Retinal pigment epithelial cell (primary cell): Measurements from ENCODE around the gene CHID1.

Experiments used
- DNase-seq: peaks from one replicate; pipeline ENCODE4 v3.0.0-alpha.2; 2010; ENCODE audit warnings: low read depth
- H3K4me3 ChIP-seq: 2 replicates; pipeline ENCODE4 v1.5.1; 2011; ENCODE audit warnings: mild to moderate bottlenecking, low read length, control low read depth, moderate library complexity
- TF ChIP-seq, protein P1 (sequence below): conservative IDR thresholded peaks from 2 replicates; pipeline ENCODE4 v1.5.1; 2011; ENCODE audit warnings: low read depth, low read length, control low read depth, inconsistent platforms

Gene CHID1

DNA sequence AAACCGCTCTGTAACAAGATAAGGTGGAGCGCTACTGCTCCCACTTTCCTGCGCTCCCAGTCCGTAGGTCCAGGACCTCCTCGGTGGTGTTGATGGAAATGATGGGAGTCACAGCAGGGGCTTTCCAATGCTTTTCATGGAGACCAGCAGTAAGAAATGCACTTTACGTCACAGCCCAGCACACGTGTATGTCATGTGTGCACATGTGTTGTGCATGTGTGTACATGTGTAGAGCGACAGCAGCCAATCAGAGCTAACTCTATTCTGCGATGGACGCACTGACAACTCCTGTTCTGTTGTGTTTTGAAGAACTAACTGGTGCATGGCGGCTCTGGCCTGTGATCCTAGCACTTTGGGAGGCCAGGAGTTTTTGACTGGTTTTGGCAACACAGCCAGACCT is 1.2 kb downstream of the CHID1 start:
- TF ChIP-seq, protein P1, sequence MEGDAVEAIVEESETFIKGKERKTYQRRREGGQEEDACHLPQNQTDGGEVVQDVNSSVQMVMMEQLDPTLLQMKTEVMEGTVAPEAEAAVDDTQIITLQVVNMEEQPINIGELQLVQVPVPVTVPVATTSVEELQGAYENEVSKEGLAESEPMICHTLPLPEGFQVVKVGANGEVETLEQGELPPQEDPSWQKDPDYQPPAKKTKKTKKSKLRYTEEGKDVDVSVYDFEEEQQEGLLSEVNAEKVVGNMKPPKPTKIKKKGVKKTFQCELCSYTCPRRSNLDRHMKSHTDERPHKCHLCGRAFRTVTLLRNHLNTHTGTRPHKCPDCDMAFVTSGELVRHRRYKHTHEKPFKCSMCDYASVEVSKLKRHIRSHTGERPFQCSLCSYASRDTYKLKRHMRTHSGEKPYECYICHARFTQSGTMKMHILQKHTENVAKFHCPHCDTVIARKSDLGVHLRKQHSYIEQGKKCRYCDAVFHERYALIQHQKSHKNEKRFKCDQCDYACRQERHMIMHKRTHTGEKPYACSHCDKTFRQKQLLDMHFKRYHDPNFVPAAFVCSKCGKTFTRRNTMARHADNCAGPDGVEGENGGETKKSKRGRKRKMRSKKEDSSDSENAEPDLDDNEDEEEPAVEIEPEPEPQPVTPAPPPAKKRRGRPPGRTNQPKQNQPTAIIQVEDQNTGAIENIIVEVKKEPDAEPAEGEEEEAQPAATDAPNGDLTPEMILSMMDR: no peak
- H3K4me3 ChIP-seq: no peak overlapping the region
- DNase-seq: no peak

DNA sequence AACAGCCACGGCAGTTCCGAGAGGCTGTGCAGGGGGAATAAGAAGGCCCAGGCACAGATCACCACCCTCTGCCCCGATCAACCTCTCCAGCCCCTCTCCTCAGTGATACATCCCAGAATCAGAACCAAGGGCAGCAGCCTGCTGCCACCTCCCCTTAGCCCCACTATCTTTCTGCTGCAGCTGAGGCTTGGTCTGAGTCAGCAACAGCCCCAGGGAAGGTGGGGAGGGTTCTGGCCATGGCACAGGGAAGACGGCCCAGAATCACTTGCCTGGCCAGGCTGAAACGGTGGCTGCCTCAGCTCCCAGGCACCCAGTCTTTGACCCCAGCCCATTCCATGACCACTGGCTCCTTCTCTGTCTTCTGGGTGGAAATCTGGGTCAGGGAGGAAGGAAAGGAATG is 2.3 kb downstream of the CHID1 start:
- TF ChIP-seq, protein P1: no peak
- DNase-seq: no peak
- no peak overlapping the region for H3K4me3 ChIP-seq

DNA sequence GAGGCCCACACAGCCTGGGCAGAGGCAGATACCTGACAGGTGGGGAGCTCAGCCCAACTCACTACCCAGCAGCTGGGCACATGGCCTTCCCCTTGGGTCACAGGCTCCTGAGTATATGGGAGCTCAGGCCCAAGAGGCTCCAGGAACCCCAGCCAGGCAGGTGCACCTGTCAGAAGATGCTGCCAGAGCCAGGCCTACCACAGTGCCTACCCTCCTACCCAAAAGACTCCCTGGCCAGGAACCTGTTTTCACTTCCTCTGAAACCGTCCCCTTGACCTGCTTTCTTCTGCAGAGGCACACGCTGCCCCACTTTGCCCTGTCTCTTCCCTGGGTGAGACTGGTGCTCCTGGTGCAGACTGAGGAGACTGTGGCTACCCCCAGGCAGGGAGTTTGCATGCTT is 2.9 kb downstream of the CHID1 start:
- DNase-seq: no peak

DNA sequence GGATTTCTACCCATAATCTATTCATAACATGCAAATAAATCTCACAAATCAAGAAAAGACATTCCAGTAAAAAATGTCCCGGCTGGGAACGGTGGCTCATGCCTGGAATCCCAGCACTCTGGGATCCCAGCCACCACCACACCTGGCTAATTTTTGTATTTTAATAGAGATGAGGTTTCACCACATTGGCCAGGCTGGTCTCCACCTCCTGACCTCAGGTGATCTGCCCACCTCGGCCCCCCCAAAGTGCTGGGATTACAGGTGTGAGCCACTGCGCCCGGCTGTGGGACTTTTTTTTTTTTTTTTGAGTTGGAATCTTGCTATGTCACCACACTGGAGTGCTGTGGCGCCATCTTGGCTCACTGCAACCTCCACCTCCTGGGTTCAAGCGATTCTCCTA is 4.7 kb downstream of the CHID1 start:
- TF ChIP-seq, protein P1: no peak
- H3K4me3 ChIP-seq: no peak overlapping the region
- DNase-seq: no peak

More for the DNA sequence above, 2.9 kb downstream of the CHID1 start:
- TF ChIP-seq, protein P1: no peak
- no peak overlapping the region for H3K4me3 ChIP-seq

DNA sequence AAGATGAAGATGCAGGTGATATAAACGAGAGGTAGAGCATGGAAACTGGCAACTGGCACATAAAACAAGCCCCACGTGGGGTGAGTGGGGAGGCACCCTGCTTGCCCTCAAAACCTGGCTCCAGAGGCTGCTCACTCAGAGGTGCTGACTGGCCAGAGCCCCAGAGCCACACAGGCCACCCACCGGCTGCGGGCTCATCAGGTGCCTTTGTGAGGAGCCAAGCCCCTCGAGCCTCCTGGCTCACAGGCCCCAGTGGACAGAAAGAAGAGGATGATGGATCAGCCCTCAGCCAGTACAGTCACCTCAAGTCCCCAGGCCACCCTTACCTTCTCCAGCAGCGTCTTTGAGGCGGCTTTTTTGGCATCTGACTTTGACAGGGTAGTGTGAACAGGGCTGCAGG is 6.2 kb downstream of the CHID1 start:
- TF ChIP-seq, protein P1: no peak

DNA sequence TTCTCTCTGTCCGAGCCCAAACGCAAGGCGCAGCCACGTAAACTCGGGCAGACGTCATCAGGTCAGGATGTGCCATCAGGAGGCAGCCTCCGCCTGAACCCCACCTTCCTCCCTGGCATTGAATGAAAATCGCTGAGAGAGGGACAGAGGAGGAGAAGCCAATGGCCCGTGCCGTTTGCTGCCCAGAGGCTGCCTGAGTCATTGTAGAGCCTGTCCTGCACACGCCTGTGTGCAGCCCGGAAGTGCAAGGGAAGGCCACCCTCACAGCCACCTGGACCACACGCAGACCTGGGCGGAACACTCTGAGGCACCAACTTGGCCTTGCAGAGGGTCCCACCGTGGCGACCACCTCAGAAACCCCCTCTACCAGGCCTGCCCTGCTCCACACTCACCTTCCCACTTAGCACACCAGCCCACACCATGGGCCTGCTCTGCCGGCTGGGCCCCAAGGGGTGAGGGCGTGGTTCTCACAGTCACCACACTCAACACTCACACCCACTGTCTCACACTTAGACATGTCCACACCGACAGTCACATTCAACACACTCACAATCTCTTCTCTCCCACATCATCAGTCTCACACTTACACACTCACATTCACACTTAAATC is 9.1 kb downstream of the CHID1 start:
- no peak overlapping the region for H3K4me3 ChIP-seq
- TF ChIP-seq, protein P1: no peak
- DNase-seq: no peak

More for the DNA sequence above, 6.2 kb downstream of the CHID1 start:
- no peak for DNase-seq
- H3K4me3 ChIP-seq: no peak overlapping the region

DNA sequence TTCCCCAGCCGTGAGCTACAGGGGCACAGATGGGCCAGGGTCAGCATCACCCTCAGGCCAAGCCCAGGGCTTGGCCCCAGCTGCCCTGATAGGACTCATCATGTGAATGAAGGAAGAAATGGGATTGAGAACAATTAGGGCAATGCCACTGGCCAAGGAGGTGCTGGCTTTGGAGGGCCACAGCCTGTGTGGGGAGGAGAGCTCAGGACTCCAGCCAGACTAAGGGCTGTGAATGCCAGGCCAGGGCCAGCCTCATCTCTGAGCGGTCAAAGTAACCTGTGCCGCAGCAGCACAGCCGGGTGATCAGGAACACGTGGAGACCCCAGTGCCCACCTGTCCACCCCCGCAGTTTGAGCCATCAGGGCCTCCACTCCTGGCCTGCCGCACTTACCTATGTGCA is 10.1 kb downstream of the CHID1 start:
- TF ChIP-seq, protein P1: no peak
- H3K4me3 ChIP-seq: no peak overlapping the region

More for the DNA sequence above, 10.1 kb downstream of the CHID1 start:
- no peak for DNase-seq
